Measurements from ENCODE around the gene GCHFR. TPM values are rescaled to one million over a fixed set of nuclear protein-coding genes. Genes with fewer than 3 reads are reported as not detected.
A peak's percentile ranks its signal among the peaks of the same experiment; 100 is the strongest.

GCHFR gene
- total and polyA plus RNA-seq, 4 donors: 50.5 to 229 (median 119) TPM

DNA sequence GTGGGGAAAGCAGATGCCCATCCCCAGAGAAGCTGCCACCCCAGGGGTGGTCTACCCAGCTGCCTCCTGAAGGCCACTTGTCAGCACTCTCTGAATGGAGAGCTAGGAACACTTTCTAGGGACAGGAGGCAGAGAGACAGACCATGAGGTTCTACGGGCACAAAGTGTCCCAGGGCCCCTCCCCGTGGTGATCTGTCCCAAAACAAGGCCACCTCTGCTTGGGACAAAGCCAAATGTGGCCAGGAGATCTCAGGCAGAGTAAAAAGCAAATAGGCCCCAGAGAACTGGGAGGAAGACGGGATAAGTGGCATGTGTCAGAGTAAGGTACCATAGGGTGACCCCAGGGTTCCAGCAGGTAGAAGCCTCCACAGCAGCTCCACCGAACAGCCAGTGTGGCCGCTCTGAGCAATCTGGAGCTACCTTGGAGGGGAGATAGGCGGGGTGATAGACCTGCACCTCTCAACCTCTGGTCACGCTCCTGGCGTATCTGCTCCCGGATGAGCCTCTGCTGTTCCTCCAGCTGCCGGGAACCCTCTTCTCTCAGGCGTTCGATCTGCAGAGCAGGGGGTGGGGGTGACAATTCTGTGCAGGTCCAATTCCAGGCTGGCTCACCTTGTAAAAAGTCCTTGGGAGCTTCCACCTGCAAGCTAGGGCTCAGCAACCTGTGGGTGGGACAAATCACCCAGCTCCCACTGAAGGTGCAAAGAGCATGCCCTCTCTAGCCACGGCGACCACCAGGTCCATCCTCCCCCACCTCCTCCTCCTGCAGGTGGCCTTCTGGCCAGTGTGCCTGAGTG, 12.1 kb downstream of the GCHFR start:
- 69% methylated on average over 14 of the region's 14 CpGs for WGBS
- no peak for DNase-seq (ENCODE audit: low spot score)
- TF ChIP-seq, protein P1, sequence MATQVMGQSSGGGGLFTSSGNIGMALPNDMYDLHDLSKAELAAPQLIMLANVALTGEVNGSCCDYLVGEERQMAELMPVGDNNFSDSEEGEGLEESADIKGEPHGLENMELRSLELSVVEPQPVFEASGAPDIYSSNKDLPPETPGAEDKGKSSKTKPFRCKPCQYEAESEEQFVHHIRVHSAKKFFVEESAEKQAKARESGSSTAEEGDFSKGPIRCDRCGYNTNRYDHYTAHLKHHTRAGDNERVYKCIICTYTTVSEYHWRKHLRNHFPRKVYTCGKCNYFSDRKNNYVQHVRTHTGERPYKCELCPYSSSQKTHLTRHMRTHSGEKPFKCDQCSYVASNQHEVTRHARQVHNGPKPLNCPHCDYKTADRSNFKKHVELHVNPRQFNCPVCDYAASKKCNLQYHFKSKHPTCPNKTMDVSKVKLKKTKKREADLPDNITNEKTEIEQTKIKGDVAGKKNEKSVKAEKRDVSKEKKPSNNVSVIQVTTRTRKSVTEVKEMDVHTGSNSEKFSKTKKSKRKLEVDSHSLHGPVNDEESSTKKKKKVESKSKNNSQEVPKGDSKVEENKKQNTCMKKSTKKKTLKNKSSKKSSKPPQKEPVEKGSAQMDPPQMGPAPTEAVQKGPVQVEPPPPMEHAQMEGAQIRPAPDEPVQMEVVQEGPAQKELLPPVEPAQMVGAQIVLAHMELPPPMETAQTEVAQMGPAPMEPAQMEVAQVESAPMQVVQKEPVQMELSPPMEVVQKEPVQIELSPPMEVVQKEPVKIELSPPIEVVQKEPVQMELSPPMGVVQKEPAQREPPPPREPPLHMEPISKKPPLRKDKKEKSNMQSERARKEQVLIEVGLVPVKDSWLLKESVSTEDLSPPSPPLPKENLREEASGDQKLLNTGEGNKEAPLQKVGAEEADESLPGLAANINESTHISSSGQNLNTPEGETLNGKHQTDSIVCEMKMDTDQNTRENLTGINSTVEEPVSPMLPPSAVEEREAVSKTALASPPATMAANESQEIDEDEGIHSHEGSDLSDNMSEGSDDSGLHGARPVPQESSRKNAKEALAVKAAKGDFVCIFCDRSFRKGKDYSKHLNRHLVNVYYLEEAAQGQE (IDR thresholded peaks at IDR 0.05): peak; percentile 63
- TF ChIP-seq FOXA2 (IDR thresholded peaks at IDR 0.05): no peak
- TF ChIP-seq EGR1 (IDR thresholded peaks at IDR 0.05; ENCODE audit: low read depth in 2 of 2): no peak
- TF ChIP-seq SP1 (IDR thresholded peaks at IDR 0.05): peak; percentile 11
- peak in 1 of 2 donors; percentile 12 for TF ChIP-seq RXRA (IDR thresholded peaks at IDR 0.05)
- Histone ChIP-seq H3K4me3 (ENCODE audit: low read depth in 1 of 3, low read length in 3 of 3) (peak overlapping the region in 2 of 3 donors; percentile 1 to 2), H3K36me3 (ENCODE audit: control insufficient read depth in 4 of 4, insufficient read depth in 3 of 4, low read depth in 1 of 4, low read length in 3 of 4) (peaks cover 4 to 33% (median 22%) of the 10 kb centered on the region in 4 donors), H3K9me3 (ENCODE audit: control insufficient read depth in 4 of 4, low read length in 3 of 4) (no peaks in the 10 kb centered on the region), H3K27me3 (ENCODE audit: control insufficient read depth in 4 of 4, insufficient read depth in 4 of 4, low read length in 3 of 4) (no peaks in the 10 kb centered on the region), H3K27ac (ENCODE audit: low read depth in 1 of 2, low read length in 2 of 2) (peak overlapping the region; percentile 71 to 83), H3K4me1 (ENCODE audit: control insufficient read depth in 4 of 4, insufficient read depth in 4 of 4, low read length in 3 of 4) (peaks cover 3 to 34% (median 27%) of the 10 kb centered on the region in 4 donors), H3K9ac (ENCODE audit: low read depth in 1 of 2, low read length in 2 of 2) (no peak overlapping the region)

- WGBS: 41% methylated on average over 11 of the region's 11 CpGs
- peak; percentile 25 to 29 for TF ChIP-seq RAD21 (IDR thresholded peaks at IDR 0.05)
- TF ChIP-seq SP1 (IDR thresholded peaks at IDR 0.05): peak; percentile 12
- no peak for TF ChIP-seq TAF1 (conservative IDR thresholded peaks at IDR 0.05)
- TF ChIP-seq HNF4A (conservative IDR thresholded peaks at IDR 0.05): peak in 1 of 2 donors; percentile 29
- no peak for TF ChIP-seq ATF3 (IDR thresholded peaks at IDR 0.05)
- no peak for TF ChIP-seq HNF4G (IDR thresholded peaks at IDR 0.05)
- TF ChIP-seq MAX (IDR thresholded peaks at IDR 0.05): peak; percentile 80
- TF ChIP-seq, protein P1 (IDR thresholded peaks at IDR 0.05): peak; percentile 13
- TF ChIP-seq RXRA (IDR thresholded peaks at IDR 0.05): peak in 1 of 2 donors; percentile 48
- TF ChIP-seq GABPA (IDR thresholded peaks at IDR 0.05 in 1 of 2, conservative IDR thresholded peaks at IDR 0.05 in 1 of 2): peak in 1 of 2 donors; percentile 8
- TF ChIP-seq FOXA1 (IDR thresholded peaks at IDR 0.05): peak; percentile 24
- peak; percentile 39 for TF ChIP-seq YY1 (IDR thresholded peaks at IDR 0.05)
- H3K9me3 ChIP-seq (ENCODE audit: control insufficient read depth in 4 of 4, low read length in 3 of 4): no peaks in the 10 kb centered on the region
- peak overlapping the region; percentile 71 to 83 for H3K27ac ChIP-seq (ENCODE audit: low read depth in 1 of 2, low read length in 2 of 2)
- H3K27me3 ChIP-seq (ENCODE audit: control insufficient read depth in 4 of 4, insufficient read depth in 4 of 4, low read length in 3 of 4): no peaks in the 10 kb centered on the region
- H3K36me3 ChIP-seq (ENCODE audit: control insufficient read depth in 4 of 4, insufficient read depth in 3 of 4, low read depth in 1 of 4, low read length in 3 of 4): peaks cover 4 to 33% (median 22%) of the 10 kb centered on the region in 4 donors
- no peak for DNase-seq (ENCODE audit: low spot score)
- peaks cover 2 to 28% (median 22%) of the 10 kb centered on the region in 4 donors for H3K4me1 ChIP-seq (ENCODE audit: control insufficient read depth in 4 of 4, insufficient read depth in 4 of 4, low read length in 3 of 4)
- H3K9ac ChIP-seq (ENCODE audit: low read depth in 1 of 2, low read length in 2 of 2): no peak overlapping the region
- peak overlapping the region in 2 of 3 donors; percentile 1 to 2 for H3K4me3 ChIP-seq (ENCODE audit: low read depth in 1 of 3, low read length in 3 of 3)
Measured at GRCh38 chr15:40776537-40777141, 12.8 kb downstream of the GCHFR start.
